OCI-LY3 (cell line): Measurements from ENCODE around the gene HDAC1.
"Not testable (repeated sequence)": the region's sequence is repeated elsewhere in the genome, so short reads cannot be mapped to it uniquely, and the experiment has no call there.

ENCODE experiments used
- CTCF ChIP-seq: fragments of 200-600, 300-600 bp; sonication (generic); IDR thresholded peaks from 2 replicates; pipeline ENCODE4 v1.5.1; 2014; ENCODE audit warnings: antibody characterized with exemption, low read length, low read depth
- EZH2phosphoT487 ChIP-seq: fragments of 200-600 bp; shearing (Covaris generic); IDR thresholded peaks from 2 replicates; pipeline ENCODE4 v1.6.1; 2018; ENCODE audit warnings: antibody characterized with exemption, mixed run types, low read depth

DNA sequence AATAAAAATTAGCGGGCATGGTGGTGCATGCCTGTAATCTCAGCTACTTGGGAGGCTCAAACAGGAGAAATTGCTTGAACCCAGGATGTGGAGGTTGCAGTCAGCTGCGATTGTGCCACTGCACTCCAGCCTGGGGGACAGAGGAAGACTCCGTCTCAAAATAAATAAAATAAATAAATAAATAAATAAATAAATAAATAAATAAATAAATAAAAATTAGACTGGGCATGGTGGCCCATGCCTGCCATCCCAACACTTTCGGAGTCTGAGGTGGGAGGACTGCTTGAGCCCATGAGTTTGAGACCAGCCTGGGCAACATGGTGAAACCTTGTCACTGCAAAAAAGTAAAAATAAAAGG, 28.7 kb upstream of the HDAC1 start:
- not testable (repeated sequence) for TF ChIP-seq CTCF, EZH2phosphoT487
